GM12891 (cell line): ENCODE data around the gene CHKA.

Experiments
- PAX5 ChIP-seq: IDR thresholded peaks from 2 replicates; pipeline ENCODE4 v1.6.1; 2011; ENCODE audit warnings: low read length, moderate library complexity, mild to moderate bottlenecking; ENCODE audit not compliant: insufficient read depth, severe bottlenecking
- POLR2A ChIP-seq: IDR thresholded peaks from 2 replicates; pipeline ENCODE4 v1.6.1; 2011; ENCODE audit warnings: low read depth, low read length, control low read depth
- POLR2AphosphoS5 ChIP-seq: IDR thresholded peaks from 2 replicates; pipeline ENCODE4 v1.6.1; 2011; ENCODE audit warnings: low read depth, low read length, control low read depth
- SPI1 ChIP-seq: IDR thresholded peaks from 2 replicates; pipeline ENCODE4 v1.6.1; 2011; ENCODE audit warnings: low read depth, low read length, control low read depth

- TF ChIP-seq POLR2A (peak; percentile 77), SPI1 (no peak), POLR2AphosphoS5 (0 out of 2 replicates have a peak, but pooled peaks have one; percentile 43), PAX5 (no peak)
These were observed 82.3 kb downstream of the CHKA start, which contains the start of gene TCIRG1 for GRCh38 chr11:68038718-68039525.
